GM18870 (cell line): Measurements from ENCODE around the gene SPRR1A.

ENCODE experiments used
- ATAC-seq: cut with Tn5 transposase; IDR thresholded peaks from one replicate; pipeline ENCODE4 v1.9.1; 2021; ENCODE audit warnings: moderate library complexity; ENCODE audit not compliant: unreplicated experiment

The SPRR1A gene

GRCh38 chr1:153025797-153026196 lies 41.9 kb downstream of the SPRR1A start:
- ATAC-seq = no peak

- ATAC-seq = no peak
Observed at GRCh38 chr1:153028766-153029165, 44.9 kb downstream of the SPRR1A start.

- no peak for ATAC-seq
Observed at GRCh38 chr1:153030895-153031294, 47.0 kb downstream of the SPRR1A start, which contains the start of gene SPRR1B. TSS of gene SPRR1B (plus strand) at chr1:153031203. CDS start at chr1:153032346, 1,143 bp downstream.

GRCh38 chr1:153032073-153032472 lies 48.2 kb downstream of the SPRR1A start:
- ATAC-seq = no peak

- ATAC-seq = no peak
Observed at GRCh38 chr1:153032677-153033308, 48.9 kb downstream of the SPRR1A start.

- ATAC-seq = no peak
Observed at GRCh38 chr1:153035211-153035610, 51.3 kb downstream of the SPRR1A start.
